RWPE2 (cell line): ENCODE data around the gene CCDC80.

Experiments used
- ATAC-seq: fragments of 200-7000 bp; cut with Tn5 transposase; 3 replicates; pipeline ENCODE4 v1.9.1; 2021; ENCODE audit warnings: low read depth
- DNase-seq: peaks from one replicate; pipeline ENCODE4 v3.0.0-alpha.2; 2020; ENCODE audit warnings: low spot score
- H3K27ac ChIP-seq: fragments of 450-650 bp; 2 replicates; pipeline ENCODE4 v1.5.1; 2017; ENCODE audit warnings: mild to moderate bottlenecking; ENCODE audit not compliant: poor library complexity, severe bottlenecking
- H3K27me3 ChIP-seq: fragments of 250-450 bp; sonication (Bioruptor Pico); 2 replicates; pipeline ENCODE4 v1.5.1; 2021; ENCODE audit warnings: mild to moderate bottlenecking, moderate library complexity; ENCODE audit not compliant: insufficient read depth, poor library complexity, severe bottlenecking
- H3K36me3 ChIP-seq: fragments of 250-450 bp; sonication (Bioruptor Pico); 2 replicates; pipeline ENCODE4 v1.5.1; 2020; ENCODE audit warnings: low read depth, mild to moderate bottlenecking, moderate library complexity
- H3K4me1 ChIP-seq: fragments of 250-450 bp; sonication (Bioruptor Pico); 2 replicates; pipeline ENCODE4 v1.5.1; 2021; ENCODE audit warnings: mild to moderate bottlenecking, moderate library complexity; ENCODE audit not compliant: insufficient read depth, poor library complexity, severe bottlenecking
- H3K4me3 ChIP-seq: fragments of 250-450 bp; sonication (Bioruptor Pico); 2 replicates; pipeline ENCODE4 v1.5.1; 2021; ENCODE audit warnings: mild to moderate bottlenecking, moderate library complexity; ENCODE audit not compliant: severe bottlenecking
- H3K9me3 ChIP-seq: fragments of 250-450 bp; sonication (Bioruptor Pico); 2 replicates; pipeline ENCODE4 v1.5.1; 2021; ENCODE audit warnings: mild to moderate bottlenecking, moderate library complexity; ENCODE audit not compliant: severe bottlenecking
- CTCF ChIP-seq: fragments of 450-650 bp; IDR thresholded peaks from one replicate; pipeline ENCODE4 v1.5.1; 2017; ENCODE audit warnings: mild to moderate bottlenecking, moderate library complexity; ENCODE audit not compliant: poor library complexity, severe bottlenecking

Gene CCDC80

GRCh38 chr3:112602217-112602838, 38.6 kb downstream of the CCDC80 start:
- Histone ChIP-seq H3K9me3 (no peaks in the 10 kb centered on the region), H3K4me1 (peaks cover 7% of the 10 kb centered on the region), H3K36me3 (no peaks in the 10 kb centered on the region), H3K27me3 (no peaks in the 10 kb centered on the region), H3K4me3 (no peak overlapping the region), H3K27ac (no peak overlapping the region)
- no peak for TF ChIP-seq CTCF
- DNase-seq (no peak), ATAC-seq (no peak)

GRCh38 chr3:112598731-112599130, 42.2 kb downstream of the CCDC80 start:
- no peaks in the 10 kb centered on the region for H3K9me3 ChIP-seq
- TF ChIP-seq CTCF, result no peak
- ATAC-seq, result no peak
- no peaks in the 10 kb centered on the region for H3K27me3 ChIP-seq
- no peaks in the 10 kb centered on the region for H3K4me1 ChIP-seq
- H3K4me3 ChIP-seq, result no peak overlapping the region
- no peak overlapping the region for H3K27ac ChIP-seq
- no peak for DNase-seq
- H3K36me3 ChIP-seq, result peaks cover 7% of the 10 kb centered on the region; the same call in 1 of the 2 replicates

- H3K9me3 ChIP-seq, result no peaks in the 10 kb centered on the region
- no peaks in the 10 kb centered on the region for H3K4me1 ChIP-seq
- ATAC-seq, result no peak
- peaks cover 7% of the 10 kb centered on the region; the same call in 1 of the 2 replicates for H3K36me3 ChIP-seq
- DNase-seq, result no peak
- H3K27ac ChIP-seq, result no peak overlapping the region
- H3K27me3 ChIP-seq, result no peaks in the 10 kb centered on the region
- no peak for TF ChIP-seq CTCF
- H3K4me3 ChIP-seq, result no peak overlapping the region
These were observed 43.0 kb downstream of the CCDC80 start for GRCh38 chr3:112597945-112598344.

GRCh38 chr3:112594856-112595255, 46.1 kb downstream of the CCDC80 start:
- ATAC-seq, result no peak
- DNase-seq, result no peak
- Histone ChIP-seq H3K36me3 (peaks cover 7% of the 10 kb centered on the region; the same call in 1 of the 2 replicates), H3K9me3 (no peaks in the 10 kb centered on the region), H3K4me3 (no peak overlapping the region), H3K4me1 (no peaks in the 10 kb centered on the region), H3K27me3 (no peaks in the 10 kb centered on the region), H3K27ac (no peak overlapping the region)
- TF ChIP-seq CTCF, result no peak

GRCh38 chr3:112593258-112593657, 47.7 kb downstream of the CCDC80 start:
- TF ChIP-seq CTCF, result no peak
- H3K36me3 ChIP-seq, result peaks cover 7% of the 10 kb centered on the region; the same call in 1 of the 2 replicates
- ATAC-seq, result no peak
- H3K4me3 ChIP-seq, result no peak overlapping the region
- no peaks in the 10 kb centered on the region for H3K9me3 ChIP-seq
- no peak overlapping the region for H3K27ac ChIP-seq
- DNase-seq, result no peak
- no peaks in the 10 kb centered on the region for H3K27me3 ChIP-seq
- no peaks in the 10 kb centered on the region for H3K4me1 ChIP-seq
